ENCODE measurements around the gene LSM8.
"Not testable (repeated sequence)": the region's sequence is repeated elsewhere in the genome, so short reads cannot be mapped to it uniquely, and the experiment has no call there.

Gene LSM8

DNA sequence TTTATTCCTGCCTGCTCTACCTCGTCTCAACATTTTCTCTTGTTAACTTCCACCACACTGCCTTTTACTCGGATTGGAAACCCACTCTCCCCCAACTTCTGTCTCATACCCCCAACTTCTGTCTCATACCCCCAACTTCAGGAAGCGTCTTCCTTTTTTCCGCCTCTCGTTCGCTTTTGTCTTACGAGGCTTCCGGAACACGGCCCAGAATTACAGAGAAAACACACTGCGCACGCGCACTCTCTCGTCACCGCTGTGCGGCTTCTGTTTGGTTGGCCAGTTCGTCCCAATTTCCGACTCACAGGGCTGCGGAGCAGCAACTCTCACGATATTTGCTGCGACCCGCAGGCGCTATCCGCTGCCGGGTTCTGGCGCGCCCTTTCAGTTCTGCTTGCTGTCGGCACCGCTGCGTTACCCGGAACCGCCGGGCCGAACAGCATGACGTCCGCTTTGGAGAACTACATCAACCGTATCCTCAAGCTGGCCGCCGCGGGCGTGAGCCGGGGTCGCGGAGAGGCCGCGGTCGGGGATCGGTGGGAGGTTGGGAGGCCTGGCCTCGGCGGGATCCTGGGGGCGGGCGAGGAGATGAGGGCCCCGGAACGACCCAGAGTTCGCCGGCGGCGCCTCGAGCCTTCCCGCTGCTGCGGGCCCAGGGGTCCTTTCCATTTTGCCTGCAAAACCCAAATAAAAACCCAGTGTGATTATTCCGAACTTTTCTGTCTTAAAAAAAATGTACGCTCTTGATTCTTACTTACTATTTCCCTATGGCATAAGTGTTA is at the start of gene LSM8:
LSM8 (plus strand) TSS at position 379 of the 779 bp plus-strand sequence; CDS start at position 439, 60 bp downstream.
- Histone ChIP-seq H3K36me3 (ENCODE audit: control insufficient read depth, insufficient read depth, low read length) (no peaks in the 10 kb centered on the region; the same call in none of the 2 replicates), H3K4me3 (replicated peaks; ENCODE audit: low read depth, low read length) (peak within 1 kb of the TSS; percentile 98), H3K27me3 (replicated peaks; ENCODE audit: control insufficient read depth, insufficient read depth, low read length) (no peaks in the 10 kb centered on the region)
- DNase-seq (ENCODE audit: extremely low read depth, insufficient read length): peak; percentile 96
- TF ChIP-seq, protein P1, sequence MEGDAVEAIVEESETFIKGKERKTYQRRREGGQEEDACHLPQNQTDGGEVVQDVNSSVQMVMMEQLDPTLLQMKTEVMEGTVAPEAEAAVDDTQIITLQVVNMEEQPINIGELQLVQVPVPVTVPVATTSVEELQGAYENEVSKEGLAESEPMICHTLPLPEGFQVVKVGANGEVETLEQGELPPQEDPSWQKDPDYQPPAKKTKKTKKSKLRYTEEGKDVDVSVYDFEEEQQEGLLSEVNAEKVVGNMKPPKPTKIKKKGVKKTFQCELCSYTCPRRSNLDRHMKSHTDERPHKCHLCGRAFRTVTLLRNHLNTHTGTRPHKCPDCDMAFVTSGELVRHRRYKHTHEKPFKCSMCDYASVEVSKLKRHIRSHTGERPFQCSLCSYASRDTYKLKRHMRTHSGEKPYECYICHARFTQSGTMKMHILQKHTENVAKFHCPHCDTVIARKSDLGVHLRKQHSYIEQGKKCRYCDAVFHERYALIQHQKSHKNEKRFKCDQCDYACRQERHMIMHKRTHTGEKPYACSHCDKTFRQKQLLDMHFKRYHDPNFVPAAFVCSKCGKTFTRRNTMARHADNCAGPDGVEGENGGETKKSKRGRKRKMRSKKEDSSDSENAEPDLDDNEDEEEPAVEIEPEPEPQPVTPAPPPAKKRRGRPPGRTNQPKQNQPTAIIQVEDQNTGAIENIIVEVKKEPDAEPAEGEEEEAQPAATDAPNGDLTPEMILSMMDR (IDR thresholded peaks at IDR 0.05; ENCODE audit: insufficient read depth, low read length, poor library complexity, severe bottlenecking): no peak

DNA sequence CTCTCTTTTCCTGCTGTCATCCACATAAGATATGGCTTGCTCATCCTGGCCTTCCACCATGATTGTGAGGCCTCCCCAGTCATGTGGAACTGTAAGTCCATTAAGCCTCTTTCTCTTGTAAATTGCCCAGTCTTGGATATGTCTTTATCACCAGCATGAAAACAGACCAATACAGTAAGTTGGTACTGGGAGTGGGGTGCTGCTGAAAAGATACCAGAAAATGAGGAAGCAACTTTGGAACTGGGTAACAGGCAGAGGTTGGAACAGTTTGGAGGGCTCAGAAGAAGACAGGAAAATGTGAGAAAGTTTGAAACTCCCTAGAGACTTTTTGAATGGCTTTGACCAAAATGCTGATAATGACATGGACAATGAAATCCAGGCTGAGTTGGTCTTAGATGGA is 49.5 kb upstream of the LSM8 start:
- not testable (repeated sequence) for H3K4me3 ChIP-seq (replicated peaks; ENCODE audit: low read depth, low read length); DNase-seq (ENCODE audit: extremely low read depth, insufficient read length); H3K36me3 ChIP-seq (ENCODE audit: control insufficient read depth, insufficient read depth, low read length); H3K27me3 ChIP-seq (replicated peaks; ENCODE audit: control insufficient read depth, insufficient read depth, low read length)

DNA sequence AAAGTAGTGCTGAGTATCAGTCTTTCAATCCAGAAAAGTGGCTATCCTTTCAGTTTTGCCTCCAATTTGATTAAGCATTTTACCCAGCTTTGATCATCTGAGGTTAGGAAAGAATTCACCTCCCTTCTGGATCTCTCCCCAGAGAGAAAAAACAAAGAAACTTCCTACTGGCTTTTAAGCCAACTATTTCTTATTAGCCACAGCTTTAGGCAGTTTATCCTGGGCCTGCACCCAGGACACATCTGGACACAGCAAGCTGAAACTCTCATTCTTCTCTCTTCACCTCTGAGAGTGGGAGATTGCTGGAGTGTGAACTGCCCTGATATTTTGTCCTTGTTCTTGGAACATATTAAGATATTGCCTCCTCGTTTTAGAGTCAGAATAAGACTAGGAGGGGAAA is 43.5 kb upstream of the LSM8 start:
- Histone ChIP-seq H3K4me3 (replicated peaks; ENCODE audit: low read depth, low read length) (no peak overlapping the region), H3K36me3 (ENCODE audit: control insufficient read depth, insufficient read depth, low read length) (no peaks in the 10 kb centered on the region), H3K27me3 (replicated peaks; ENCODE audit: control insufficient read depth, insufficient read depth, low read length) (no peaks in the 10 kb centered on the region)
- DNase-seq (ENCODE audit: extremely low read depth, insufficient read length): no peak
- TF ChIP-seq, protein P1 (IDR thresholded peaks at IDR 0.05; ENCODE audit: insufficient read depth, low read length, poor library complexity, severe bottlenecking): no peak

DNA sequence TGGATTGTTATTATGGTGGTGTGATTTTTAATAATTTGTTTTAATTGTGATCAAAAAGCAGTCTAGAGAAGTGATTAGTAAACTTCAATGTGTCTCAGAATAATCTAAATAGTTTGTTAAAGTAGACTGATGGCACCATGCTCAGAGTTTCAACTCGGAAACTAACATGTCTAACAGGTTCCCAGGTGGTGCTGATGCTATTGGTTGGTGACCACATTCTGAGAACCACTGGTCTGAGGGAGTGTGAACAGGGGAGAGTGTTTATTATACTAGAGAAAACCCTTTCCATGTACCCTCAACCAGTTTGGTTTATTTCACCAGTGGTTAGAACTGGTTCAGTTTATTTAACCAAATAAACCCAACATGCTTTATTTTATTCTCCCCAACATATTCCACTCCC is 42.0 kb upstream of the LSM8 start:
- Histone ChIP-seq H3K36me3 (ENCODE audit: control insufficient read depth, insufficient read depth, low read length) (no peaks in the 10 kb centered on the region), H3K4me3 (replicated peaks; ENCODE audit: low read depth, low read length) (no peak overlapping the region), H3K27me3 (replicated peaks; ENCODE audit: control insufficient read depth, insufficient read depth, low read length) (no peaks in the 10 kb centered on the region)
- TF ChIP-seq, protein P1 (IDR thresholded peaks at IDR 0.05; ENCODE audit: insufficient read depth, low read length, poor library complexity, severe bottlenecking): no peak
- DNase-seq (ENCODE audit: extremely low read depth, insufficient read length): no peak

DNA sequence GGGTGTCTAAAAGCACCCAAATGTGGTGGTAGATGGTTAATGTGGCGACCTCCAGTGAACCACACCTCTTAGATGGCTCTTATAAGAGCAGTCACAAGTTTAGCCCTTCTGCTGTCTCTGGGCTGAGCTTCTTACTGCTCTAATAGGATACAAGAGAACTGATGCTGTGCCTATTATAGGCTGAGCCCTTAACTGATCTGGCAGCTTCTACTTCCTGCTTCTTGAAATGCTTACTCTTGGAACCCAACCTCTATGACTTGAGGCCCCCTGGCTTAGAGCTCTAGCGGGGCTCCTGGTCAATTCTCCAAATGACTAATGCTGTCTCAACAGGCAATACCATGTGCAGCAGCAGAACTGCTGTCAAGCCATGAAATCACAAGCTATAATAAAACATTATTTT is 35.0 kb upstream of the LSM8 start:
- DNase-seq (ENCODE audit: extremely low read depth, insufficient read length): no peak
- TF ChIP-seq, protein P1 (IDR thresholded peaks at IDR 0.05; ENCODE audit: insufficient read depth, low read length, poor library complexity, severe bottlenecking): no peak

DNA sequence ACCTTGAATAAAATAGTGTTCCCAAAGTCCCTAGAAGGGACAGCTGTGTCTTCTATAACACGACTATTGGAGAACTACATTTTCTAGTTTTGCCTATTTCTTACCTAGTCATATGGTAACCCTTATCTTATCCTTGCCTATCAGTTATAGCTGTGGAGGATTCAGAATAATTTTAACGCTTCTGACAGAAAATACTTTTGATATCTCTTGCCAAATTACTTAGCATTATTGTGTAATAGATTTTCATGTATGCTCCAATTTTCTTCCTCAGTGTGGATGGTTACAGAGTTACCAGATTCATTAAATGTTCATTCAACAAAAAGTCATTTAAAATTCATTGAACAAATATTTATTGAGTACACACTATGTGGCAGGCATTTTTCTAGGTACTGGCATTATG is 34.6 kb upstream of the LSM8 start:
- no peak overlapping the region for H3K4me3 ChIP-seq (replicated peaks; ENCODE audit: low read depth, low read length)
- no peak for DNase-seq (ENCODE audit: extremely low read depth, insufficient read length)
- no peaks in the 10 kb centered on the region; the same call in 1 of the 2 replicates for H3K27me3 ChIP-seq (replicated peaks; ENCODE audit: control insufficient read depth, insufficient read depth, low read length)
- H3K36me3 ChIP-seq (ENCODE audit: control insufficient read depth, insufficient read depth, low read length): no peaks in the 10 kb centered on the region
- TF ChIP-seq, protein P1 (IDR thresholded peaks at IDR 0.05; ENCODE audit: insufficient read depth, low read length, poor library complexity, severe bottlenecking): no peak

More for the DNA sequence above, 35.0 kb upstream of the LSM8 start:
- Histone ChIP-seq H3K4me3 (replicated peaks; ENCODE audit: low read depth, low read length) (no peak overlapping the region), H3K36me3 (ENCODE audit: control insufficient read depth, insufficient read depth, low read length) (no peaks in the 10 kb centered on the region), H3K27me3 (replicated peaks; ENCODE audit: control insufficient read depth, insufficient read depth, low read length) (no peaks in the 10 kb centered on the region; the same call in 1 of the 2 replicates)

All from GM06990 (cell line).